ENCODE results near the gene LTC4S.
"Not testable (repeated sequence)": the region's sequence is repeated elsewhere in the genome, so short reads cannot be mapped to it uniquely, and the experiment has no call there.

Gene LTC4S

GRCh38 chr5:179793468-179794139, at the start of gene LTC4S:
Gene LTC4S, plus strand, starts transcription at chr5:179793986. Its CDS starts 95 bp downstream, at chr5:179794081.
- DNase-seq, result no peak

GRCh38 chr5:179744106-179744505, 49.7 kb upstream of the LTC4S start:
- DNase-seq, result not testable (repeated sequence)

GRCh38 chr5:179746872-179747271, 46.9 kb upstream of the LTC4S start:
- DNase-seq, result no peak

GRCh38 chr5:179747811-179748210, 46.0 kb upstream of the LTC4S start:
- DNase-seq, result no peak

GRCh38 chr5:179749857-179750508, 43.8 kb upstream of the LTC4S start:
- DNase-seq, result no peak

- DNase-seq, result no peak
Observed at GRCh38 chr5:179753971-179754370, 39.8 kb upstream of the LTC4S start.

GRCh38 chr5:179755022-179755421, 38.8 kb upstream of the LTC4S start:
- DNase-seq, result no peak

GRCh38 chr5:179758955-179759354, 34.8 kb upstream of the LTC4S start:
- no peak for DNase-seq

- DNase-seq, result no peak
Observed at GRCh38 chr5:179759581-179760551, 33.9 kb upstream of the LTC4S start.

- DNase-seq, result no peak
Observed at GRCh38 chr5:179762079-179762780, 31.6 kb upstream of the LTC4S start.

- DNase-seq, result no peak
Observed at GRCh38 chr5:179762781-179763176, 31.0 kb upstream of the LTC4S start.

GRCh38 chr5:179763215-179763945, 30.4 kb upstream of the LTC4S start:
- no peak for DNase-seq

GRCh38 chr5:179764056-179764455, 29.7 kb upstream of the LTC4S start:
- DNase-seq, result no peak

GRCh38 chr5:179765400-179765799, 28.4 kb upstream of the LTC4S start:
- DNase-seq, result no peak

GRCh38 chr5:179766021-179766725, 27.6 kb upstream of the LTC4S start:
- no peak for DNase-seq

- no peak for DNase-seq
Observed at GRCh38 chr5:179766726-179767455, 26.9 kb upstream of the LTC4S start.

- no peak for DNase-seq
Observed at GRCh38 chr5:179767496-179768100, 26.2 kb upstream of the LTC4S start.

- no peak for DNase-seq
Observed at GRCh38 chr5:179768326-179769085, 25.3 kb upstream of the LTC4S start.

GRCh38 chr5:179769271-179769670, 24.5 kb upstream of the LTC4S start:
- no peak for DNase-seq

All from cortex of kidney (tissue), 1 donor.